ENCODE data around the gene ATAD3C.
"Not testable (repeated sequence)": the region's sequence is repeated elsewhere in the genome, so short reads cannot be mapped to it uniquely, and the experiment has no call there.

Gene ATAD3C

DNA sequence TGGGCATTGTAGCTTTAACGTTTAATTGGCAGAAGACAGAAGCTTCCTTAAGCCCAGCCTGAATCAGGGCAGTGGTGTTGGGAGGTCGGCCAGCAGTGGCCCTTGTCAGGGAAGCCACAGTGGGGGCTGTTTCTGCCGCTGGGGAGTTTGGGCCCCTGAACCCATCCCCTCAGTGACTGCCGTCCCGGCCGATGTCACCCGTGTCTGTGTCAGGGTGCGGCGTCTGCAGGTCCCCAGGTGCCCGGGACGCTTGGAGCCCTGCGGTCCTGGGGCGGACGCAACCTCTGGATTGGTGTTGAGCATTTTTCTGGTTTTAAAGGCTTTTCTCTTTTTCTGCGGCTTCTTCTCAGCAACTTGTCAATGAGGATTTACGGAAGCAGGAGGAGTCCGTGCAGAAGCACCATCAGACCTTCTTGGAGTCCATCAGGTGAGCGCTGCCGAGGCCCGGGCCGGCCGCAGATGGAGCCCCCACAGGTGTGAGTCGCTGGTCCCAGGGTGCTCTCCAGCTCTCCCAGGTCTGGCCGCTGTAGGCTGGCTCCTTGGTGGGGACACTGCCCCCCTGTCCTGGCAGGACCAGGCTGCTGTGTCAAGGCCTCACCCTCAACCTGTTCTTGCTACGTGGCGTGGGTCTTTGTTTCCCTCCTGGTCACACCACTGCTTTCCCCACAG, 2.3 kb downstream of the ATAD3C start:
- FAIRE-seq = no peak

DNA sequence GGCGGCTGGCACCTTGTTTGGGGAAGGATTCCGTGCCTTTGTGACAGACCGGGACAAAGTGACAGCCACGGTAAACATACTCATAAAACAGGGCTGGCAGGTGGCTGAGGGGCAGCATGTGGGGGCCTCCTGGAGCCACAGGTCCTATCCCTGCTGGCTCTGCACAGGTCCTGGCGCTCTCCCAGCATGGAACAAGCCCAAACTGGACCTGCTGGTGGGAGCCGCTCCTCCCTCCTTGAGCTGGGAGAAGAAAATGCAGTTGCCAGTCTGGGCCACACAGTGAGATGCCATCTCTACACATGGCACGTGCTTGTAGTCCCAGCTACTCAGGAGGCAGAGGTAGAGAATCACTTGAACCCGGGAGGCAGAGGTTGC, 2.9 kb downstream of the ATAD3C start:
- not testable (repeated sequence) for FAIRE-seq; DNase-seq (ENCODE audit: insufficient read length, low spot score)

More for the DNA sequence above, 2.3 kb downstream of the ATAD3C start:
- TF ChIP-seq, protein P1, sequence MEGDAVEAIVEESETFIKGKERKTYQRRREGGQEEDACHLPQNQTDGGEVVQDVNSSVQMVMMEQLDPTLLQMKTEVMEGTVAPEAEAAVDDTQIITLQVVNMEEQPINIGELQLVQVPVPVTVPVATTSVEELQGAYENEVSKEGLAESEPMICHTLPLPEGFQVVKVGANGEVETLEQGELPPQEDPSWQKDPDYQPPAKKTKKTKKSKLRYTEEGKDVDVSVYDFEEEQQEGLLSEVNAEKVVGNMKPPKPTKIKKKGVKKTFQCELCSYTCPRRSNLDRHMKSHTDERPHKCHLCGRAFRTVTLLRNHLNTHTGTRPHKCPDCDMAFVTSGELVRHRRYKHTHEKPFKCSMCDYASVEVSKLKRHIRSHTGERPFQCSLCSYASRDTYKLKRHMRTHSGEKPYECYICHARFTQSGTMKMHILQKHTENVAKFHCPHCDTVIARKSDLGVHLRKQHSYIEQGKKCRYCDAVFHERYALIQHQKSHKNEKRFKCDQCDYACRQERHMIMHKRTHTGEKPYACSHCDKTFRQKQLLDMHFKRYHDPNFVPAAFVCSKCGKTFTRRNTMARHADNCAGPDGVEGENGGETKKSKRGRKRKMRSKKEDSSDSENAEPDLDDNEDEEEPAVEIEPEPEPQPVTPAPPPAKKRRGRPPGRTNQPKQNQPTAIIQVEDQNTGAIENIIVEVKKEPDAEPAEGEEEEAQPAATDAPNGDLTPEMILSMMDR (IDR thresholded peaks at IDR 0.05; ENCODE audit: insufficient read depth, missing control alignments) = no peak
- DNase-seq (ENCODE audit: insufficient read length, low spot score) = no peak

DNA sequence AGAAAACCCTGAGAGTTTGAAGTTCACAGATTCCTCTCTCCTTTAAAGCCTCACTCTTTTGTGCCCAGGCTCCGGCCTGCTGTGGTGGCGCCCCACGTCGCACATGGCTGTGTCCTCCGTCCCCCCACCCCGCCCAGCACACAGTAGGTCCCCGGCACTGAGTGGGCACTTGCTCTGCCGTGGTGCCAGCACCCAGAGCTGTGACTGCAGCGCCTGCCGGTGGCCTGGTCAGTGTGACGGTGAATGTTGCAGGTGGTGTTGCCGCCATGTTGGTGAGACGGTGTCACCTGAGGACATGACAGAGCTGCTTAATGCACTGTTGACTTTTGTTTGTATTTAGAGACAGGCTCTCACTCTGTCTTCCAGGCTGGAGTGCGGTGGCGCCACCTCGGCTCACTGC, 3.4 kb downstream of the ATAD3C start:
- FAIRE-seq = no peak
- DNase-seq (ENCODE audit: insufficient read length, low spot score) = no peak
- TF ChIP-seq, protein P1 (IDR thresholded peaks at IDR 0.05; ENCODE audit: insufficient read depth, missing control alignments) = no peak

DNA sequence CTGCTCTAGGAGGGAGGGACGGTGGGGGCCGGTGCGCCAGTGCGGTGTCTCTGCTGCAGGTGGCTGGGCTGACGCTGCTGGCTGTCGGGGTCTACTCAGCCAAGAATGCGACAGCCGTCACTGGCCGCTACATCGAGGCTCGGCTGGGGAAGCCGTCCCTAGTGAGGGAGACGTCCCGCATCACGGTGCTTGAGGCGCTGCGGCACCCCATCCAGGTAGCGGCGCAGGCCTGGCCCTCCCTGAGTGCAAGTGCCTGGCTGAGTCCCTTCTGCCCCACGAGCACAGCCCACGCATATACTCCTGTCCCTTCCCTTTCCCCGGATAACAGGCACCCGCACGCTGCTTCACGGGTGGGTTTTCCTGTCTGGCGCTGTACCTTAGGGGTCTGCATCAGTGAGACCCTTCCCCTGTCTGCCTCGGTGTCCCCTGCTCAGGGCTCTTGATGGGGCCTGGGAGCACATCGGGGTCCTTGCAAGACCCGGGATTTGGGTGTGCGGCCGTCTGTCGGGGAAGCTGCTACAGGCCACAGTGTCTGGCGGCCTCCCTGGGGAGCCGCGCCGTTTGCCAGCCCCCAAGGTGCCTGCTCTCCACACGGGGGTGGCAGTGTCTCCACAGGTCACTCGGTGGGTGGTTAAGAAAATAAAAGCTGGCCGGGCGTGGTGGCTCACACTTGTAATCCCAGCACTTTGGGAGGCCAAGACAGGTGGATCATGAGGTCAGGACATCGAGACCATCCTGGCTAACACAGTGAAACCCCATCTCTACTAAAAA, 5.0 kb downstream of the ATAD3C start:
- not testable (repeated sequence) for FAIRE-seq; DNase-seq (ENCODE audit: insufficient read length, low spot score)

DNA sequence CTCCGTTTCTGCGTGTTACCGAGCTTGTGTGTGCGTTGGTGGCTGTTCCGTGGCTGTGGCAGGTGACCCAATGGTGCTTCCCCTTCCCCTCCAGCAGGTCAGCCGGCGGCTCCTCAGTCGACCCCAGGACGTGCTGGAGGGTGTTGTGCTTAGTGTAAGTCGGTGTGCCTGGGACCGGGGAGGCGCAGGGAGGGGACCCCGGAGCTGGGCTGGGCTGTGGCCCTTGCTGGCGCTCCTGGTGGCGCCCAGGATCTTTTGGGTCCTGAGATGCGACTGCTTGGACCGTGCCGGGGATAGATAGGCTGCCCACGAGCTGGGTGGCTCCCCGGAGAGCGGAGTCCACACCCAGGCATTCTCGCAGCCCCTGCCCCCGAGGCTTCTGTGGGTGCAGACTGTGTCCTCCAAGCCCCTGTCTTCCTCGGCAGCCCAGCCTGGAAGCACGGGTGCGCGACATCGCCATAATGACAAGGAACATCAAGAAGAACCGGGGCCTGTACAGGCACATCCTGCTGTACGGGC, 5.9 kb downstream of the ATAD3C start:
- DNase-seq (ENCODE audit: insufficient read length, low spot score) = no peak
- TF ChIP-seq, protein P1 (IDR thresholded peaks at IDR 0.05; ENCODE audit: insufficient read depth, missing control alignments) = no peak
- no peak for FAIRE-seq

DNA sequence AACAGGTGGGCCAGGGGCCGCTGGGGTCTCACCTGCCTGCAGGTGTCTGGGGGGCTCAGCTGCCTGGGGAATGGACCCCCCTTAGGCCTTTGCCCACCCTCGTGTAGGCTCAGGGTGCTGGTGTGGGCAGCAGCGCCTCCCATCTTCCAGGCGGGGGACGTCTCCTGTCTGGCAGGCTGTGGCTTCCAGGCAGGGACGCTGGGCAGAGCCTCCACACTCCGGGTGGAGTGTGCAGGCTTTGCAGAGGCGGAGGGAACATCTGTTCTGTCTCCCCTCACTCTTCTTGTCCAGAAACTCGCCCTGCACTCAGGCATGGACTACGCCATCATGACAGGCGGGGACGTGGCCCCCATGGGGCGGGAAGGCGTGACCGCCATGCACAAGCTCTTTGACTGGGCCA, 6.4 kb downstream of the ATAD3C start:
- not testable (repeated sequence) for FAIRE-seq; DNase-seq (ENCODE audit: insufficient read length, low spot score)

DNA sequence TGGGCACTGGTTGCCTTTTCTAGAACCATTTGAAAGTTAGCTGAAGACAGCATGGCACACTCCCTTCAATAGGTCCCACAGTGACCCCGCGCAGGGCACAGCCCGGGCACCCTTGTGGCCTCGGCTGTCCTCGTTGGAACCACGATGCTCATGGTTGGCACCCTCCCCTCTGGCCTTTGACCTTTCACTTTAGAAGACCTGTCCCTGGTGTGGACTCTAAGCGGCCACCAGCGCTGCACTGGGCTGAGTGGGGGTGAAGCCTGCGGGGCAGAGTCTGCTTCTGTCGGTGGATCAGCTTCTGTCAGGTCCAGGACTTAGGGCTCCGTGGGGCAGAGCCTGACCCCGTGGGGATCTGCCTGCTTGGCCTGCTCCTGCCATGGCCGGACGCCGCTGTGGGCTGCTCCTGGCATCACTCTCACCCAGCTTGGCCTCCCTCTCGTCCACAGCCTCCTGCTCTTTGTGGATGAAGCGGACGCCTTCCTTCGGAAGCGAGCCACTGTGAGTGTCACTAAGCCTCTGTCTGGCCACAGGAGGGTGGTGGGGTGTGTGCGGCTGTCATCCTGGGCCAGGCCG, 7.3 kb downstream of the ATAD3C start:
- not testable (repeated sequence) for FAIRE-seq; DNase-seq (ENCODE audit: insufficient read length, low spot score)

DNA sequence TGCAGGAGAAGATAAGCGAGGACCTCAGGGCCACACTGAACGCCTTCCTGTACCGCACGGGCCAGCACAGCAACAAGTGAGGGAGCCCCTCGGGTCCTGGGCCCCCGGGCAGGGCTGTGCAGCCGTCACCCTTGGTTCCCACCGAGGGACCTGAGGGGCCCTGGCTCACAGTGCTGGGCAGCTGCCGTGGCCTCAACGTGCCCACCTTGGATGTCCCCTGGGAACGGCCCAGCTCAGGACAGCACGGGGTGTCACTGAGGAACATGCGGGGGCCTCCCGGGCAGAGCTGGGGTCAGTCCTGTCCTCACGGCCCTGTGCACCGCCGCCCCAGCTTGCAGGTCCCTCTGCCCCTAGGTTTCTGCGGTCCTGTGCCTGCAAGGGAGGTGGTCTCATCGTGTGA, 9.7 kb downstream of the ATAD3C start:
- FAIRE-seq; DNase-seq (ENCODE audit: insufficient read length, low spot score): not testable (repeated sequence)

DNA sequence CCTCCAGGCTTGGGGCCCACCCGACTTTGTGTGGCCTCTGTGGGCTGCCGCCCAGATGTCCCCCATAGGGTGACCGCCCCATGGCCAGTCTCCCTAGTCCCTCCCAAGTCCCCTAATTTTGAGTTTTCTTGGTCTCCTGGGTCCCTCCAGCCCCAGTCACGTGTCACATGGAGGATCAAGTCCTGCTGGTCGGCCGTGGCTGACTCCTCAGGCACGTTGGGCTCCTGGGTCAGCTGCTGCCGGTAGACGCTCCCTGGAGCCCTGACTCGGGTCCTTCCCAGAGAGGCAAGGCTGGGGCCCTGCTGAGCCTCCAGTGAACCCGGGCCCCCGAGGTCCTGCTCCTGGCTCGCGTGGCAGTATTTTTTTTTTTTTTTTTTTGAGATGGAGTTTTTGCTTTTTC, 10.2 kb downstream of the ATAD3C start:
- FAIRE-seq; DNase-seq (ENCODE audit: insufficient read length, low spot score): not testable (repeated sequence)

DNA sequence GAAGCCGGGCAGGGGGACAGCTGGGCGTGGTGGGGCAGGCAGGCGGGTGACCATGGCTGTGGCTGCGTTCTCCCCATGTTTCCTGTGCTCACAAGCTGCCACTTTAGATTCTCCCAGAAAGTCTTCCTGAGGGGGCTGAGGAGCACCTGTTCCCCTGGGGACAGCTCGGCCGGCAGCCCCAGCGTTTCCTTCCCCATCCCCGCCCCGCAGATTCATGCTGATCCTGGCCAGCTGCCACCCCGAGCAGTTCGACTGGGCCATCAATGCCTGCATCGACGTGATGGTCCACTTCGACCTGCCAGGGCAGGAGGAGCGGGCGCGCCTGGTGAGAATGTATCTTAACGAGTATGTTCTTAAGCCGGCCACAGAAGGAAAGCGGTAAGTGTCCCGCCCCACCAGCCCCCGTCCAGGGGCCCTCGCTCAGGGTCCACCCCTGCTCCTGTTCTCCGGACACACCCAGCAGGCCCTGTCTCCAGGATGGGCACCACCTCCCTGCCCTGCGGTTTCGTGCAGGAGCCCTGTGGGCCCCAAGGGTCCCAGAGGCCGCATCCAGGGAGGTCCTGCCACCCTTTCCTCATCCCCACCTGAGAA, 11.1 kb downstream of the ATAD3C start:
- FAIRE-seq (no peak), DNase-seq (ENCODE audit: insufficient read length, low spot score) (no peak)
- TF ChIP-seq, protein P1 (IDR thresholded peaks at IDR 0.05; ENCODE audit: insufficient read depth, missing control alignments) = no peak

Measured in D721Med (cell line).